Activated CD4-positive, alpha-beta memory T cell treated with anti-CD3 and anti-CD28 coated beads, Interleukin-2, amount 10 ng/mL, durations not matched to agents 7 days and 5 days (primary cell): ENCODE data around the gene PNPLA5. TPM values are rescaled to one million over a fixed set of nuclear protein-coding genes. Genes with fewer than 3 reads are reported as not detected.

ENCODE experiments used
- CTCF ChIA-PET: fragments of 350-600 bp; sonication (Branson Sonifier 250); formaldehyde crosslinking; loops from one replicate; lab custom pipeline; 2021; ENCODE audit warnings: antibody characterized with exemption, inconsistent platforms; lab: Charles Lee
- POLR2A ChIA-PET: fragments of 350-600 bp; sonication (Branson Sonifier 250); formaldehyde crosslinking; loops from one replicate; lab custom pipeline; 2021; ENCODE audit warnings: antibody characterized with exemption; lab: Charles Lee
- DNase-seq: peaks from one replicate; pipeline ENCODE4 v3.0.0-alpha.2; 2020
- H3K27ac Mint-ChIP-seq: one replicate; pipeline ENCODE4 v1.8.0; 2021; ENCODE audit warnings: mild to moderate bottlenecking, mixed read lengths
- H3K27me3 Mint-ChIP-seq: one replicate; pipeline ENCODE4 v1.8.0; 2021; ENCODE audit warnings: mixed read lengths
- H3K36me3 Mint-ChIP-seq: one replicate; pipeline ENCODE4 v1.8.0; 2021; ENCODE audit warnings: low read depth, mixed read lengths
- H3K4me1 Mint-ChIP-seq: one replicate; pipeline ENCODE4 v1.8.0; 2021; ENCODE audit warnings: mixed read lengths
- H3K4me3 Mint-ChIP-seq: one replicate; pipeline ENCODE4 v1.8.0; 2021; ENCODE audit warnings: mild to moderate bottlenecking, mixed read lengths
- H3K9me3 Mint-ChIP-seq: one replicate; pipeline ENCODE4 v1.8.0; 2021; ENCODE audit warnings: mixed read lengths
- total RNA-seq, 2 experiments: library from RNA; stranded (reverse); gene quantifications; one replicate each; pipeline ENCODE4 v1.2.3, GENCODE V29; 2021

PNPLA5 gene
- total RNA-seq, 2 experiments from 2014 or later = not detected

DNA sequence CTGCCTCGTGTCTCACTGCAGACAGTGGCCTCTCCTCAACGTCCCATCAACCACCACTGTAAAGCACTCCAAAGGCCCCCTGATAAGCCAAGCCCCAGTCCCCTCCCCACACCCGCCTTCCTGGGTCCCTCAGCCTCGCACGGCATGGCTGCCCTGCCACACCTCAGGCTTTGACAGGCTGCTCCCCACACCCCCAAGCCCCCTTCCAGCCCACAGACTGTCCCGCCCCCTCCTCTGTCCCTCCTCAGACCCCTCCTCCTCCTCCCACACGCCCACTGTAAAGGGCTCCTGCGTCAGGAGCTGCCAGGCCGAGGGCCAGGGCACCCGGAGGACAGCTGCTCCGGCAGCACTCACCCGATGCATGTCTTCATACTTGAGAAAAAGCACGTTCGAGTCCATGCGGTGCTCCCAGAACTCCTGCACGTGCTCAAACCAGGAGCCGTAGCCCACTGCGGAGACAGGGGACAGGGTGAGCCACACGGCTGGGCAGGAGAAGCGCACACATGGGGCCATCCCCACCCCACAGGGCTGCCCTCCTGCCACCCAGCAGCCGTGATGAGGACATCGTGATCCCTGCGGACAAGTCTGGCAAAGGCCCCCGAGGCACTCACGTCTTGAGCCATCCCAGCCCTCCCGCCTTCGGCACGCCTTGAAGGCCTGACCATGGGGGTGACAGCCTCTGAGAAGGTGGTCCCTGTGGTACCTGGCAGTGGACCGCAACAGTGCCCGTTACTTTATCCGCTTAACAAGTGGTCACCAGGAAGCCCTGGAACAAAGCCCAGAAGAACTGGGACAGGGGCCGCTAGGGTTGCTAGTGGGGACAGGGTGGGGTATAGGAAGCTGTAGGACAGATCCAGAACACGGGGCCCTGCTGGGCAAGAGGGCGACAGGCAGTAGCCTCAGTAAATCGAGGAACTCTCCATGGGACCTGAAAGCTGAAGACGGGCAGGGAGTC, 58.2 kb downstream of the PNPLA5 start:
- H3K36me3 Mint-ChIP-seq = no peaks in the 10 kb centered on the region
- CTCF ChIA-PET = no interaction called here
- POLR2A ChIA-PET = no interaction called here
- no peak overlapping the region for H3K27ac Mint-ChIP-seq
- peaks cover 4% of the 10 kb centered on the region for H3K27me3 Mint-ChIP-seq
- no peaks in the 10 kb centered on the region for H3K4me1 Mint-ChIP-seq
- H3K4me3 Mint-ChIP-seq = no peak overlapping the region
- no peak for DNase-seq
- H3K9me3 Mint-ChIP-seq = no peaks in the 10 kb centered on the region

GRCh38 chr22:43832393-43833265, 59.2 kb downstream of the PNPLA5 start:
- CTCF ChIA-PET = no interaction called here
- H3K9me3 Mint-ChIP-seq = no peaks in the 10 kb centered on the region
- no peaks in the 10 kb centered on the region for H3K36me3 Mint-ChIP-seq
- H3K27me3 Mint-ChIP-seq = peaks cover 4% of the 10 kb centered on the region
- no peaks in the 10 kb centered on the region for H3K4me1 Mint-ChIP-seq
- POLR2A ChIA-PET = no interaction called here
- no peak overlapping the region for H3K4me3 Mint-ChIP-seq
- DNase-seq = no peak
- no peak overlapping the region for H3K27ac Mint-ChIP-seq

GRCh38 chr22:43831561-43832392, 60.0 kb downstream of the PNPLA5 start:
- H3K4me3 Mint-ChIP-seq = no peak overlapping the region
- no peaks in the 10 kb centered on the region for H3K4me1 Mint-ChIP-seq
- CTCF ChIA-PET = no interaction called here

GRCh38 chr22:43830931-43831560, 60.8 kb downstream of the PNPLA5 start:
- Mint-ChIP-seq H3K27me3 (peaks cover 4% of the 10 kb centered on the region), H3K4me3 (no peak overlapping the region), H3K9me3 (no peaks in the 10 kb centered on the region), H3K27ac (no peak overlapping the region), H3K36me3 (no peaks in the 10 kb centered on the region), H3K4me1 (no peaks in the 10 kb centered on the region)
- ChIA-PET POLR2A (no interaction called here), CTCF (no interaction called here)
- no peak for DNase-seq

More at GRCh38 chr22:43831561-43832392, 60.0 kb downstream of the PNPLA5 start:
- DNase-seq = no peak
- no peaks in the 10 kb centered on the region for H3K9me3 Mint-ChIP-seq
- no peak overlapping the region for H3K27ac Mint-ChIP-seq
- POLR2A ChIA-PET = no interaction called here
- no peaks in the 10 kb centered on the region for H3K36me3 Mint-ChIP-seq
- peaks cover 4% of the 10 kb centered on the region for H3K27me3 Mint-ChIP-seq

DNA sequence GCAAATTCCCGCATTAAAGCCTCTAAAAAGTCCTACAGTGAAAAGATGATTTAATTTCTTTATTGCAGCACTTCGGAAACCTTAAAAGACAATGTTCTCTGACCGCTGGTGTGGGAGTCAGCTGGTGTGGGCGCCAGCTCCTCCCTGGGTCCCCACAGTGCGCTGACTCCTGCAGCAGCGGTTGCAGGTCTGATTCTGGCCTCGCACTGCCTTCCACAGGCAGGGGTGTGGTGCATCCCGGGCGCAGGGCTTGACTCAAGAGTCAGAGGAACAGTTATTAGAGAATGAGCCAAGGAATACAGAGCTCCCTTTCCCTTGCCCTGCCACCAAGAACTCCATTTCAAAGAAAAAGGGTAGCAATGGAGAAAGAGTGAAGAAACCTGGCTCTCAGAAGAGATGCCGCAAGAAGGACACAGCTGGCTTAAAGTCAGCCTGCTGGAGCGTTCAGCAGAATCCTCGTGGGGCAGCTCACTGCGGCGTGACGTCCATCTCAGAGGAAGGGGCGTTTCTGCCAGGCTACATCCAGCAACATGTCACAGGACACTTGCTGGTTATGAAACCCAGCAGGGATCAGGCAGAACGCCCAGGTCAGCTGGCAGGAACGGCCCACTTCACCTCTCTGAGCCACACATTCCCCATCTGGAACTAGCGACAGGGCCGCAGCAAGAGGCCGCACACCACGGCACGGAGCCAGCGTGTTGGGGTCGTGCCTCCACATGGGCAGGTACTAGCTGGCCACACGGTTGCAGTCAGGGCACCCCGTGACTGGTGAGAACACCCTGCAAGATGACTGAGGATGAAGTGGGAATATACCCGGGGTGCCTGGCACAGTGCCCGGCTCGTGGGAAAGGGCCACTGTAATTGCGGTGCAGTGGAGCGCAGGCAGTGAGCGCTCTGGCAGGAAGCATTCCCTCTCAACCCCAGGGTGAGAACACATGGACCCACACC, 61.6 kb downstream of the PNPLA5 start:
- no peak for DNase-seq
- POLR2A ChIA-PET = no interaction called here
- CTCF ChIA-PET = interaction anchor here (0.6 kb wide), 1 partner anchor 815 kb away, joined by 3 read pairs; no protein-coding TSS in a partner anchor

More for the DNA sequence above, 61.6 kb downstream of the PNPLA5 start:
- Mint-ChIP-seq H3K9me3 (no peaks in the 10 kb centered on the region), H3K4me1 (no peaks in the 10 kb centered on the region), H3K27me3 (peaks cover 2% of the 10 kb centered on the region), H3K36me3 (no peaks in the 10 kb centered on the region), H3K27ac (no peak overlapping the region), H3K4me3 (no peak overlapping the region)

Other genes with a start within 250 kb of the PNPLA5 start
- under 1 TPM in 1 of 2 experiments, not detected in 1; 0.18 TPM for gene EFCAB6, start 79.7 kb downstream of the PNPLA5 start, total RNA-seq
- gene SULT4A1, start 29.5 kb downstream of the PNPLA5 start, total RNA-seq = not detected
- gene PNPLA3, start 31.8 kb upstream of the PNPLA5 start, total RNA-seq = under 1 TPM in 1 of 2 experiments, not detected in 1; 0.08 TPM
- 10 to 100 TPM; 41.9 to 42.4 TPM for gene SAMM50, start 63.4 kb upstream of the PNPLA5 start, total RNA-seq
- gene PARVB, start 132.3 kb upstream of the PNPLA5 start, total RNA-seq = 10 to 100 TPM; 41.5 to 42.0 TPM